Activated CD4-positive, alpha-beta T cell treated with anti-CD3 and anti-CD28 coated beads, Interleukin-2, amount 50 U/mL, for 4 hours (primary cell): ENCODE results near the gene ABCA1.

Experiments used
- DNase-seq, 2 experiments: peaks; one replicate each; pipeline ENCODE4 v3.0.0-alpha.2; 2020

ABCA1 gene

GRCh38 chr9:104747565-104748358, 180.2 kb downstream of the ABCA1 start, which contains the start of gene NIPSNAP3A:
TSS of gene NIPSNAP3A (plus strand) at chr9:104747683. CDS start at chr9:104747793, 110 bp downstream.
- DNase-seq: peak; percentile 80 to 81

- DNase-seq: no peak
These were observed 180.8 kb downstream of the ABCA1 start for GRCh38 chr9:104747245-104747564.

- DNase-seq: no peak
These were observed 181.2 kb downstream of the ABCA1 start for GRCh38 chr9:104746798-104747197.

GRCh38 chr9:104746285-104746684, 181.7 kb downstream of the ABCA1 start:
- no peak for DNase-seq

GRCh38 chr9:104745852-104746251, 182.1 kb downstream of the ABCA1 start:
- DNase-seq: no peak

GRCh38 chr9:104743376-104743985, 184.5 kb downstream of the ABCA1 start:
- DNase-seq: no peak

GRCh38 chr9:104740621-104741020, 187.3 kb downstream of the ABCA1 start:
- no peak for DNase-seq

GRCh38 chr9:104738452-104738851, 189.5 kb downstream of the ABCA1 start:
- no peak for DNase-seq
